ENCODE measurements around the gene CBFA2T3.

- TF ChIP-seq CTCF (IDR thresholded peaks at IDR 0.05) (no peak), ZFX (IDR thresholded peaks at IDR 0.05; ENCODE audit: borderline replicate concordance) (no peak)
Measured at GRCh38 chr16:88896238-88897070, 80.6 kb downstream of the CBFA2T3 start.

All from 22Rv1 (cell line).